Lower leg skin (tissue), 3 donors: ENCODE results near the gene CES2.

Experiments
- POLR2A ChIP-seq, 2 donors: fragments of 450-650 bp; IDR thresholded peaks; one replicate each; pipeline ENCODE4 v1.6.1; 2016 to 2017; ENCODE audit warnings: antibody characterized with exemption in 2 of 2, mild to moderate bottlenecking in 1 of 2, moderate library complexity in 1 of 2
- TF ChIP-seq, protein P1 (sequence below), 3 donors: fragments of 450-650 bp; IDR thresholded peaks; one replicate each; pipeline ENCODE4 v1.5.1; 2016; ENCODE audit warnings: antibody characterized with exemption in 3 of 3, mild to moderate bottlenecking in 3 of 3, moderate library complexity in 2 of 3

DNA sequence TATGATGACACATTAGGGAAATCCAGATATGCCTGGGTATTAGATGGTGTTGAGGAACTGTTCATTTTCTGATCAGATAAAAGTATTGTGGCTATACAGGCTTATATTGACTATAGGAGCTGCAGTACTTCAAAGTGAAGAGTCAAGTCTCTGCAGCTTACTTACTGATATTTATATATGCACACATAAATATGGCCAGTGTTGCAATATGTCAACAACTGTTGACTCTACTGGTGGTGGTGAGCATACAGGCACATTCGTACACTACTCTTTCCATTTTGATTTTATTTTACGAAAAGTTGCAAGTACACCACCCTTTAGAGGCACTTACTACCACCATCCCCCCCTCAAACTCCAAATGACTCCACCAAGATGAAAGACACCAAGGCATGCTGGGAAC is 3.7 kb upstream of the CES2 start:
- TF ChIP-seq, protein P1, sequence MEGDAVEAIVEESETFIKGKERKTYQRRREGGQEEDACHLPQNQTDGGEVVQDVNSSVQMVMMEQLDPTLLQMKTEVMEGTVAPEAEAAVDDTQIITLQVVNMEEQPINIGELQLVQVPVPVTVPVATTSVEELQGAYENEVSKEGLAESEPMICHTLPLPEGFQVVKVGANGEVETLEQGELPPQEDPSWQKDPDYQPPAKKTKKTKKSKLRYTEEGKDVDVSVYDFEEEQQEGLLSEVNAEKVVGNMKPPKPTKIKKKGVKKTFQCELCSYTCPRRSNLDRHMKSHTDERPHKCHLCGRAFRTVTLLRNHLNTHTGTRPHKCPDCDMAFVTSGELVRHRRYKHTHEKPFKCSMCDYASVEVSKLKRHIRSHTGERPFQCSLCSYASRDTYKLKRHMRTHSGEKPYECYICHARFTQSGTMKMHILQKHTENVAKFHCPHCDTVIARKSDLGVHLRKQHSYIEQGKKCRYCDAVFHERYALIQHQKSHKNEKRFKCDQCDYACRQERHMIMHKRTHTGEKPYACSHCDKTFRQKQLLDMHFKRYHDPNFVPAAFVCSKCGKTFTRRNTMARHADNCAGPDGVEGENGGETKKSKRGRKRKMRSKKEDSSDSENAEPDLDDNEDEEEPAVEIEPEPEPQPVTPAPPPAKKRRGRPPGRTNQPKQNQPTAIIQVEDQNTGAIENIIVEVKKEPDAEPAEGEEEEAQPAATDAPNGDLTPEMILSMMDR (IDR thresholded peaks at IDR 0.05) = no peak
- TF ChIP-seq POLR2A (IDR thresholded peaks at IDR 0.05) = no peak
